Smooth muscle cell (in vitro differentiated cells): ENCODE results near the gene RANBP17. TPM values are rescaled to one million over a fixed set of nuclear protein-coding genes. Genes with fewer than 3 reads are reported as not detected.

Experiments
- DNase-seq: peaks from one replicate; lab custom pipeline; 2025; ENCODE audit not compliant: unreplicated experiment; lab: John Stamatoyannopoulos, UW
- H2AFZ ChIP-seq: fragments of 200-600 bp; sonication (generic); 2 replicates; pipeline ENCODE4 v1.6.0; 2016; ENCODE audit warnings: antibody characterized with exemption, low read depth, mild to moderate bottlenecking
- H3F3A ChIP-seq: fragments of 200-600 bp; sonication (generic); 2 replicates; pipeline ENCODE4 v1.6.0; 2017; ENCODE audit warnings: antibody characterized with exemption, low read depth
- H3K27ac ChIP-seq: fragments of 200-600 bp; sonication (generic); 2 replicates; pipeline ENCODE4 v1.5.1; 2016; ENCODE audit warnings: low read depth, mild to moderate bottlenecking
- H3K27me3 ChIP-seq: fragments of 200-600 bp; sonication (generic); 2 replicates; pipeline ENCODE4 v1.6.1; 2016; ENCODE audit warnings: low read depth, mild to moderate bottlenecking
- H3K36me3 ChIP-seq: fragments of 200-600 bp; sonication (generic); 2 replicates; pipeline ENCODE4 v1.5.1; 2016; ENCODE audit warnings: low read depth
- H3K4me1 ChIP-seq: fragments of 200-600 bp; sonication (generic); 2 replicates; pipeline ENCODE4 v1.5.1; 2016; ENCODE audit warnings: low read depth
- H3K4me2 ChIP-seq: fragments of 200-600 bp; sonication (generic); 2 replicates; pipeline ENCODE4 v1.6.0; 2016; ENCODE audit warnings: mild to moderate bottlenecking
- H3K4me3 ChIP-seq: fragments of 200-600 bp; sonication (generic); 2 replicates; pipeline ENCODE4 v1.5.1; 2016; ENCODE audit warnings: mild to moderate bottlenecking
- H3K79me2 ChIP-seq: fragments of 200-600 bp; sonication (generic); 2 replicates; pipeline ENCODE4 v1.6.0; 2016; ENCODE audit warnings: low read depth, mild to moderate bottlenecking
- H3K9ac ChIP-seq: fragments of 200-600 bp; sonication (generic); 2 replicates; pipeline ENCODE4 v1.6.0; 2016; ENCODE audit warnings: low read depth
- H3K9me3 ChIP-seq: fragments of 200-600 bp; sonication (generic); replicated peaks from 2 replicates; pipeline ENCODE4 v1.5.1; 2016; ENCODE audit warnings: low read depth
- H4K20me1 ChIP-seq: fragments of 200-600 bp; sonication (generic); 2 replicates; pipeline ENCODE4 v1.6.0; 2016; ENCODE audit warnings: low read depth
- WGBS: methylation state at CpG from one replicate; pipeline ENCODE4 v1.1.7; 2016; ENCODE audit warnings: low lambda C conversion rate; 5-methylcytosine and 5-hydroxymethylcytosine counted together
- polyA plus RNA-seq: library from polyadenylated mRNA; unstranded; fragments of >200 nt; fragmentation: Nextera tagmentation; extraction: Ambion mirVana; gene quantifications from 2 replicates; pipeline ENCODE4 v1.2.1, GENCODE V29; 2016
- total RNA-seq: library from RNA; depleted of rRNA; stranded (reverse); fragments of >200 nt; gene quantifications from 2 replicates; pipeline ENCODE4 v1.2.3, GENCODE V29; 2014
- TF ChIP-seq, protein P1 (sequence below): fragments of 200-600 bp; sonication (generic); IDR thresholded peaks from 2 replicates; pipeline ENCODE4 v1.5.1; 2017; ENCODE audit warnings: borderline replicate concordance, mild to moderate bottlenecking, antibody characterized with exemption; ENCODE audit not compliant: insufficient read depth, poor library complexity, severe bottlenecking

Gene RANBP17
- total and polyA plus RNA-seq, 2 experiments from 2014 or later, result 13.0 to 42.6 TPM

DNA sequence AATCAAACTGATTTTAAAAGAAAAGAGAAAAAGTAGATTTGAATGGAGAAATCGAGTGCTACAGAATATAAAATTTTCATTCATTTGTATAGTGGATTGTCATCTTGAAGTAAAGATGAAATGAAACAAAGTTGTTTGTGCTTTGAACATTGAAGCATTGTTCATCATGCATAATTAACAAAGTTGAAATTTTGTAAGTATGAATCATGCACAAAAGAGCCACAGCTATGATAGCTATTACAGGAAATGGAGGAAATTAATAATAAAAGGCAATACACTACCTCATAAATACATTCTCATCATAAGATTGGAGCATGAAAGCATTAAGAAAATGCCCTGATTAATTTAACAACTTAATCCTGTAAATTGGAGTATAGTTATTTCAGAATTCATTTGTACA is 293.8 kb downstream of the RANBP17 start:
- no peak overlapping the region for H2AFZ ChIP-seq
- peak overlapping the region; percentile 49 for H3K4me2 ChIP-seq

DNA sequence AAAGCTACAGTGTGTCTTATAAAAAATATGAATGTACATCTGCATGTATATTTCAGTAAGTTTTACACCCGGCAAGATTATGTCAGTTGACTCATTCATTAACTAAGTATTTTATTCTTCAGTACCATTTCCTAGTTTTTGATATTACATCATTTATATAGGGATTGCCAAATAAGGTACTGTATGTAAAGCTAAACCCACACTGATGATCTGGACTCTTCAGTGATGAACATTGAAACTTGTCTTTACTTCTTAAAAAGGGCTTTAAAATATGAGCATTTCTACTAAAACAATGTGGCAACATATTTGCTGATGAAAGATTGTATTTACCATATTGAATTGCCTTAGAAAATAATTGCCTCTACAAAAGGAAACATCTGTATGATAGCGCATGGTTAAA is 295.5 kb downstream of the RANBP17 start:
- Histone ChIP-seq H3K4me2 (no peak overlapping the region), H3K9ac (no peak overlapping the region), H2AFZ (no peak overlapping the region), H3K27me3 (no peaks in the 10 kb centered on the region), H3K36me3 (no peaks in the 10 kb centered on the region), H4K20me1 (no peaks in the 10 kb centered on the region), H3K79me2 (no peaks in the 10 kb centered on the region), H3K9me3 (no peaks in the 10 kb centered on the region), H3F3A (no peaks in the 10 kb centered on the region), H3K4me1 (peaks cover 6% of the 10 kb centered on the region), H3K4me3 (no peak overlapping the region), H3K27ac (no peak overlapping the region)
- TF ChIP-seq, protein P1, sequence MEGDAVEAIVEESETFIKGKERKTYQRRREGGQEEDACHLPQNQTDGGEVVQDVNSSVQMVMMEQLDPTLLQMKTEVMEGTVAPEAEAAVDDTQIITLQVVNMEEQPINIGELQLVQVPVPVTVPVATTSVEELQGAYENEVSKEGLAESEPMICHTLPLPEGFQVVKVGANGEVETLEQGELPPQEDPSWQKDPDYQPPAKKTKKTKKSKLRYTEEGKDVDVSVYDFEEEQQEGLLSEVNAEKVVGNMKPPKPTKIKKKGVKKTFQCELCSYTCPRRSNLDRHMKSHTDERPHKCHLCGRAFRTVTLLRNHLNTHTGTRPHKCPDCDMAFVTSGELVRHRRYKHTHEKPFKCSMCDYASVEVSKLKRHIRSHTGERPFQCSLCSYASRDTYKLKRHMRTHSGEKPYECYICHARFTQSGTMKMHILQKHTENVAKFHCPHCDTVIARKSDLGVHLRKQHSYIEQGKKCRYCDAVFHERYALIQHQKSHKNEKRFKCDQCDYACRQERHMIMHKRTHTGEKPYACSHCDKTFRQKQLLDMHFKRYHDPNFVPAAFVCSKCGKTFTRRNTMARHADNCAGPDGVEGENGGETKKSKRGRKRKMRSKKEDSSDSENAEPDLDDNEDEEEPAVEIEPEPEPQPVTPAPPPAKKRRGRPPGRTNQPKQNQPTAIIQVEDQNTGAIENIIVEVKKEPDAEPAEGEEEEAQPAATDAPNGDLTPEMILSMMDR, result no peak
- 93% methylated on average over 2 of the region's 2 CpGs for WGBS
- DNase-seq, result no peak

More for the DNA sequence above, 293.8 kb downstream of the RANBP17 start:
- H3K9me3 ChIP-seq, result no peaks in the 10 kb centered on the region
- H3K4me3 ChIP-seq, result no peak overlapping the region
- WGBS, result 90% methylated on average over 1 of the region's 1 CpG
- no peak for DNase-seq
- no peaks in the 10 kb centered on the region for H3K36me3 ChIP-seq
- no peak overlapping the region for H3K27ac ChIP-seq
- H4K20me1 ChIP-seq, result no peaks in the 10 kb centered on the region
- H3K9ac ChIP-seq, result no peak overlapping the region
- peaks cover 13% of the 10 kb centered on the region for H3K4me1 ChIP-seq
- H3F3A ChIP-seq, result no peaks in the 10 kb centered on the region
- H3K27me3 ChIP-seq, result no peaks in the 10 kb centered on the region
- TF ChIP-seq, protein P1, result no peak
- no peaks in the 10 kb centered on the region for H3K79me2 ChIP-seq

DNA sequence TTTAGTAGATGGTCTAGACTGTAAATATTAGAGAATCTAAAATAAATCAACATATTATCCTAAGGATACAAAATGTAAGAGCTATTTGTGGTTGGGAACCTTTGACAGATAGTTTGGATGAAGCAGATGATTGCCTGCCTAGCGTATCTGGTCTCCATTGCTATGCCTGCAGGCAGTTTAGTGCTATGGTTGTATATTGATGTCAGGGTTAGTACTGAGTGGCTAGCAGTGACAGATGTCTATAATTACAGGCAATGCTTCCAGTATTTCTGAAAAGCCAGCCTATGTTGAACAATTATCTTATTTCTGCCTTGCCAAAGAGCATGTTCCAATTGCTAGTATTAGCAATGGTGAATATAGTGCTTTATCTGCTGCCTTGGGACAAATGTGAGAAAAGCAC is 296.0 kb downstream of the RANBP17 start:
- Histone ChIP-seq H3K27me3 (no peaks in the 10 kb centered on the region), H3F3A (no peaks in the 10 kb centered on the region), H3K36me3 (no peaks in the 10 kb centered on the region), H3K27ac (no peak overlapping the region), H3K79me2 (no peaks in the 10 kb centered on the region), H3K9ac (no peak overlapping the region), H3K4me1 (peaks cover 10% of the 10 kb centered on the region), H4K20me1 (no peaks in the 10 kb centered on the region), H3K9me3 (no peaks in the 10 kb centered on the region), H3K4me3 (no peak overlapping the region), H3K4me2 (no peak overlapping the region), H2AFZ (no peak overlapping the region)
- WGBS, result 82% methylated on average over 1 of the region's 1 CpG
- TF ChIP-seq, protein P1, result no peak
- no peak for DNase-seq

DNA sequence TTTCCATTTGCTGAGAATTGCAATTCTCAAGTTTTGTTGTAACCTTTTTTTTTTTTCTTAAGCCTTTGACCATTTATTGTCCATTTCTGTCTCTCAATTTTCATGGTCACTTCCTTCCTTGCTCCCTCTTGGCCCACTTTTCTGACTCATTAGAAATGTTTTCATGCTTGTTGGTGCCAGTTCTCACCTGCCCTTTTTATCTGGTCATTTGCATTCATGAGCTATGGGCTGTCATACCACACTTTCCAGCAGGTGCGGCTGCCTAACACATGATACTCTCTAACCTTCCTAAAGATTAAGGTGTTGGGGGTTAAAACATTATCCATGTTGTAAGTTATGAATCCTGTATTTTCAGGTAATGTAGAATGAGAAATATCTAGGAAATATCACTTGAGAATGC is 296.8 kb downstream of the RANBP17 start:
- no peak overlapping the region for H3K4me3 ChIP-seq
- H3K36me3 ChIP-seq, result no peaks in the 10 kb centered on the region
- H3K27me3 ChIP-seq, result no peaks in the 10 kb centered on the region
- no peaks in the 10 kb centered on the region for H3F3A ChIP-seq
- no peak for DNase-seq
- 96% methylated on average over 1 of the region's 1 CpG for WGBS
- no peak overlapping the region for H3K9ac ChIP-seq
- H2AFZ ChIP-seq, result no peak overlapping the region
- no peaks in the 10 kb centered on the region for H3K79me2 ChIP-seq
- no peaks in the 10 kb centered on the region for H3K9me3 ChIP-seq
- H3K4me1 ChIP-seq, result peaks cover 17% of the 10 kb centered on the region
- TF ChIP-seq, protein P1, result no peak
- no peak overlapping the region for H3K27ac ChIP-seq
- no peaks in the 10 kb centered on the region for H4K20me1 ChIP-seq
- H3K4me2 ChIP-seq, result no peak overlapping the region
